Gastroesophageal sphincter (tissue), 3 donors: ENCODE measurements around the gene OSBPL1A.

Source experiments
- EP300 ChIP-seq: sonication (generic); formaldehyde crosslinking; IDR thresholded peaks from one replicate; pipeline ENCODE4 v1.6.1; 2017; ENCODE audit warnings: antibody characterized with exemption, mild to moderate bottlenecking
- POLR2A ChIP-seq, 2 donors: fragments of 450-650 bp; IDR thresholded peaks; one replicate each; pipeline ENCODE4 v1.6.1; 2017; ENCODE audit warnings: antibody characterized with exemption in 2 of 2, mild to moderate bottlenecking in 2 of 2, moderate library complexity in 1 of 2
- POLR2AphosphoS5 ChIP-seq: sonication (generic); formaldehyde crosslinking; IDR thresholded peaks from one replicate; pipeline ENCODE4 v1.6.1; 2017; ENCODE audit warnings: antibody characterized with exemption
- TF ChIP-seq, protein P1 (sequence below), 4 experiments: fragments of 200-600 bp in 2 of 4; fragments of 450-650 bp in 2 of 4; sonication (generic) in 1 of 4; IDR thresholded peaks; one replicate each; pipeline ENCODE4 v1.5.1; 2017 to 2019; ENCODE audit warnings: antibody characterized with exemption in 4 of 4, mild to moderate bottlenecking in 2 of 4, moderate library complexity in 2 of 4

DNA sequence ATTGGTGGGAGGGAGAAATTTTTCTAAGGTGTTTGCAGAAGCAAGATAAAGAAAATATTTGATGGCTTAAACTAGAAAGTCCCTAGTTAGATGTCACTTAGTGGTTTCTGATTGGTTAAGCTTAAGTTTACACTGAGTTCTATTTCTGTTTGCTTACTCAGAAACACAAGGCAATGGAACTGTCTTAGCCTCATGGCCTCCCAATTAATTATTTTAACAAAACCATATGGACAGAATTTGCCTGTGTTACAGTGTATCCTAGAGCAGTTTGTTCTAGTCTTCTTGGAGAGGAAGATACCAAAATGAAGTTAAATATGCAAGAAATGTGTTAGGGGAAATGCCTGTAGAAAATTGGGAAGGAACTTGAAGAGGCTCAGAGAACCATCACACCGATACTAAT, 24.2 kb upstream of the OSBPL1A start:
- TF ChIP-seq, protein P1, sequence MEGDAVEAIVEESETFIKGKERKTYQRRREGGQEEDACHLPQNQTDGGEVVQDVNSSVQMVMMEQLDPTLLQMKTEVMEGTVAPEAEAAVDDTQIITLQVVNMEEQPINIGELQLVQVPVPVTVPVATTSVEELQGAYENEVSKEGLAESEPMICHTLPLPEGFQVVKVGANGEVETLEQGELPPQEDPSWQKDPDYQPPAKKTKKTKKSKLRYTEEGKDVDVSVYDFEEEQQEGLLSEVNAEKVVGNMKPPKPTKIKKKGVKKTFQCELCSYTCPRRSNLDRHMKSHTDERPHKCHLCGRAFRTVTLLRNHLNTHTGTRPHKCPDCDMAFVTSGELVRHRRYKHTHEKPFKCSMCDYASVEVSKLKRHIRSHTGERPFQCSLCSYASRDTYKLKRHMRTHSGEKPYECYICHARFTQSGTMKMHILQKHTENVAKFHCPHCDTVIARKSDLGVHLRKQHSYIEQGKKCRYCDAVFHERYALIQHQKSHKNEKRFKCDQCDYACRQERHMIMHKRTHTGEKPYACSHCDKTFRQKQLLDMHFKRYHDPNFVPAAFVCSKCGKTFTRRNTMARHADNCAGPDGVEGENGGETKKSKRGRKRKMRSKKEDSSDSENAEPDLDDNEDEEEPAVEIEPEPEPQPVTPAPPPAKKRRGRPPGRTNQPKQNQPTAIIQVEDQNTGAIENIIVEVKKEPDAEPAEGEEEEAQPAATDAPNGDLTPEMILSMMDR (IDR thresholded peaks at IDR 0.05): no peak
- TF ChIP-seq POLR2A (IDR thresholded peaks at IDR 0.05) (no peak), POLR2AphosphoS5 (no peak), EP300 (no peak)
